Activated naive CD4-positive, alpha-beta T cell treated with anti-CD3 and anti-CD28 coated beads, Interleukin-2, amount 10 ng/mL, durations not matched to agents 7 days and 5 days (primary cell): ENCODE data around the gene RXRA.

ENCODE experiments used
- CTCF ChIA-PET: fragments of 350-600 bp; sonication (Branson Sonifier 250); formaldehyde crosslinking; loops from one replicate; lab custom pipeline; 2021; ENCODE audit warnings: antibody characterized with exemption; lab: Charles Lee
- DNase-seq: peaks from one replicate; pipeline ENCODE4 v3.0.0-alpha.2; 2020
- H3K27ac Mint-ChIP-seq: one replicate; pipeline ENCODE4 v1.8.0; 2021; ENCODE audit warnings: mild to moderate bottlenecking, moderate library complexity, mixed read lengths
- H3K27me3 Mint-ChIP-seq: one replicate; pipeline ENCODE4 v1.8.0; 2021; ENCODE audit warnings: mild to moderate bottlenecking, mixed read lengths
- H3K36me3 Mint-ChIP-seq: one replicate; pipeline ENCODE4 v1.8.0; 2021; ENCODE audit warnings: mixed read lengths
- H3K4me1 Mint-ChIP-seq: one replicate; pipeline ENCODE4 v1.8.0; 2021; ENCODE audit warnings: mixed read lengths
- H3K4me3 Mint-ChIP-seq: one replicate; pipeline ENCODE4 v1.8.0; 2021; ENCODE audit warnings: mild to moderate bottlenecking, moderate library complexity, mixed read lengths
- H3K9me3 Mint-ChIP-seq: one replicate; pipeline ENCODE4 v1.8.0; 2021; ENCODE audit warnings: mixed read lengths

RXRA gene

DNA sequence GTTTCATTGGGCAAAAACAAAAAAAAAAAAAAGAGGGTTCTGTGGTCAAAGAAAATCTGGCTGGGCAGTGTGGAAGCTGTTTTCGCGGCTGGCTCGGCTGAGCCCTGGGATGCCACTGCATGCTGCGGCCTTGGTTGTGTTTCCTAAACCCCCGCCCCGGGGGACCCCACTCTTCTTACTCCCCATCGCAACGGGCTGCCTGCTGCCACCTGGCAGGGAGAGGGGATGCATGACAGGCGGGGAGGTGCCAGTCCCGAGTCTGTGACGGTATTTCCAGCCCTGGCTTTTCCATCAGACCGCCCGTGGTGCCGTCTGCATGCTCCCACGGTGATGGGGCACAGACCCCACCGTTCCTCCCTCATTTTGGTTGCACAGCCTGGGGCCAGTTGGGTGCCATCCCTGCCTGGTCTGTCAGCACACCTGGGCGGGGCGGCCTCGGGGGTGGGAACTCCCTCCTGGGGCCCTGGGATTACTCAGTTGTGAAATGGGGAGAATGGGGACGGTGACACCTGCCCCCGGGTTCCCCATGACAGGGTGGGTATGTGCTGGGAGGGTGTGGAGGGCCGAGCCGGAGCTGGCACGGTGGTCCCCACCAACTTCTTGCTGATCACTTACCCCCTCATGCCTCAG lies 101.0 kb downstream of the RXRA start:
- H3K27me3 Mint-ChIP-seq: no peaks in the 10 kb centered on the region
- no peaks in the 10 kb centered on the region for H3K36me3 Mint-ChIP-seq
- no peak overlapping the region for H3K4me3 Mint-ChIP-seq
- H3K27ac Mint-ChIP-seq: no peak overlapping the region
- CTCF ChIA-PET: no interaction called here
- H3K9me3 Mint-ChIP-seq: no peaks in the 10 kb centered on the region
- DNase-seq: no peak
- H3K4me1 Mint-ChIP-seq: no peaks in the 10 kb centered on the region

DNA sequence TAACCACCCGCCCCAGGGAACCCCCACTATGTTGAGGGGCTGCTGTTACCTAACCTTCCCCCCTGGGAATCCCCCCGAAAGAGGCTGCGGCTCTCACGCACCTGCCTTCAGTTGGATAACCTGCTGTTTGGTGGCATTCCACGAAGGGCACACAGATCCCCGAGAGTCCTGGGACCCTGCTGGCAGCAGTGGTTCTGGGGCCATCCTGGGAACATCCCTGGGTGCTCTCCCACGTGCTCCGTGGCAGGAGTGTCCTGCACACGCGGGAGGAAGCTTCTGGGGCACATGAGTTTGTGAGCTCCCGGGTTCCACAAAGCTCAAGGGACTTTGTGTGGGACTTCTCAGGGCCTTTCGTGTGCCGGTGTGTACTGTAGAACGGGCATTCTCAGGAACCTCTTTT lies 102.3 kb downstream of the RXRA start:
- Mint-ChIP-seq H3K27me3 (no peaks in the 10 kb centered on the region), H3K4me3 (no peak overlapping the region), H3K9me3 (no peaks in the 10 kb centered on the region), H3K36me3 (no peaks in the 10 kb centered on the region), H3K27ac (no peak overlapping the region), H3K4me1 (no peaks in the 10 kb centered on the region)
- DNase-seq: no peak
- CTCF ChIA-PET: no interaction called here

DNA sequence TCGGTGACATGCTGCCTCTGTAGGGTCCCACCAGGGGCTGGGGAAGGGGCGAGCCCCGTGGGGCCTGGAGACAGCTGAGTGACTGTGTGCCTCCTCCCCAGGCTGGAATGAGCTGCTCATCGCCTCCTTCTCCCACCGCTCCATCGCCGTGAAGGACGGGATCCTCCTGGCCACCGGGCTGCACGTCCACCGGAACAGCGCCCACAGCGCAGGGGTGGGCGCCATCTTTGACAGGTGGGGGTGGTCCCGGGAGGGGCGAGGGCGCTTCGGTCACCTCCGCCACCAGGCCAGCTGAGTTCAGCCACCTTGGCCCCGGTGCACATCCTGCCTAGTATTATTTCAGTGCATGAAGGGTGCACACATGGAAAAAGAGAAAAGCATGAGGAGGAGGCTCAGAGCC lies 102.8 kb downstream of the RXRA start:
- CTCF ChIA-PET: no interaction called here
- no peaks in the 10 kb centered on the region for H3K4me1 Mint-ChIP-seq
- no peak overlapping the region for H3K27ac Mint-ChIP-seq

GRCh38 chr9:134429481-134429880 lies 103.2 kb downstream of the RXRA start:
- CTCF ChIA-PET: no interaction called here
- Mint-ChIP-seq H3K27me3 (no peaks in the 10 kb centered on the region), H3K27ac (no peak overlapping the region), H3K4me1 (no peaks in the 10 kb centered on the region), H3K9me3 (no peaks in the 10 kb centered on the region), H3K4me3 (no peak overlapping the region), H3K36me3 (no peaks in the 10 kb centered on the region)
- no peak for DNase-seq

More for the DNA sequence above, 102.8 kb downstream of the RXRA start:
- no peak overlapping the region for H3K4me3 Mint-ChIP-seq
- DNase-seq: no peak
- no peaks in the 10 kb centered on the region for H3K36me3 Mint-ChIP-seq
- H3K9me3 Mint-ChIP-seq: no peaks in the 10 kb centered on the region
- no peaks in the 10 kb centered on the region for H3K27me3 Mint-ChIP-seq

DNA sequence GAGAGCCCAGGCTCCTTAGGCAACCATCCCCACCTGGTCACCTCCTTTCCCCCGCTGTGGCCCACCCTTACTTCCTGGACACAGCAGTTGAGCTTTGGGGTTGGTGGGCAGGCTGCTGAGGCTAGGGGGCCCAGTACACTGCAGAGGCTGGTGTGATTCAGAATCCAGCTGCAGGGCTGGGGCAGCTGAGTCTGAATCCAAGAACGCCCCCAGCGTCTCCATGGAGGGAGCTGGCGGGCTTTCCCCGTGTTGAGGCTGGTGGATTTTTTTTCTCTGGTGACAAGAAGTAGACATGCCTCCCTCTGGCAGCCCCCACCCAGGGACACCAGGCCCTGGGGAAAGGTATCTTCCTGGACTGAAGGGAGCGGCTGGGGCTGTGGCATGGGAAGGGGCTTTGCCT lies 104.8 kb downstream of the RXRA start:
- CTCF ChIA-PET: no interaction called here
- H3K9me3 Mint-ChIP-seq: no peaks in the 10 kb centered on the region
- no peak for DNase-seq
- H3K27me3 Mint-ChIP-seq: no peaks in the 10 kb centered on the region
- no peak overlapping the region for H3K27ac Mint-ChIP-seq
- H3K4me1 Mint-ChIP-seq: no peaks in the 10 kb centered on the region
- H3K36me3 Mint-ChIP-seq: no peaks in the 10 kb centered on the region
- no peak overlapping the region for H3K4me3 Mint-ChIP-seq

GRCh38 chr9:134431626-134432025 lies 105.4 kb downstream of the RXRA start:
- Mint-ChIP-seq H3K36me3 (no peaks in the 10 kb centered on the region), H3K27ac (no peak overlapping the region), H3K27me3 (no peaks in the 10 kb centered on the region), H3K9me3 (no peaks in the 10 kb centered on the region), H3K4me3 (no peak overlapping the region), H3K4me1 (no peaks in the 10 kb centered on the region)
- CTCF ChIA-PET: no interaction called here
- no peak for DNase-seq

DNA sequence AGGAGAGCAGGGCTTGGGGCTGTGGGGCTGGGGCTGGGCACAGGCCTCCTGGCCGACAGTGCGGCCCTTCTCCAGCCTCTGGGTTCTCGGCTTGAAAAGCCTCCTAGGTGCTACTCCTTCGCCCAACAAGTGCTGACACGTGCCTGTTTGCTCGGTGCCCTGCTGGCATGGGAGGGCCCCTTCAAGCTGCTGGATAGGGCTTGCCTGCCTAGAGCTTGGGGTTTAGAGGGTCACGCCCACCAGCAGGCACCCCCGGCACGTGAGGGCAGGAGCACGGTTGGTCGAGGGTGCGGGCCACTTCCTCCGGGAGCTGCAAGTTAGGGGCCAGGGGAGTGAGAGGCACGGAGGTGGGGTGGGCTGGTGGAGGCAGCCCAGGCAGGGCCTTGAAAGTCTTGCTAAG lies 106.2 kb downstream of the RXRA start:
- no peak for DNase-seq
- peak overlapping the region; percentile 30 for H3K27ac Mint-ChIP-seq
- no peaks in the 10 kb centered on the region for H3K4me1 Mint-ChIP-seq
- H3K4me3 Mint-ChIP-seq: no peak overlapping the region
- no peaks in the 10 kb centered on the region for H3K9me3 Mint-ChIP-seq
- H3K36me3 Mint-ChIP-seq: no peaks in the 10 kb centered on the region
- H3K27me3 Mint-ChIP-seq: no peaks in the 10 kb centered on the region
- CTCF ChIA-PET: interaction anchor here (1.2 kb wide), 1 partner anchor 10 kb away, joined by 8 read pairs; no protein-coding TSS in a partner anchor

DNA sequence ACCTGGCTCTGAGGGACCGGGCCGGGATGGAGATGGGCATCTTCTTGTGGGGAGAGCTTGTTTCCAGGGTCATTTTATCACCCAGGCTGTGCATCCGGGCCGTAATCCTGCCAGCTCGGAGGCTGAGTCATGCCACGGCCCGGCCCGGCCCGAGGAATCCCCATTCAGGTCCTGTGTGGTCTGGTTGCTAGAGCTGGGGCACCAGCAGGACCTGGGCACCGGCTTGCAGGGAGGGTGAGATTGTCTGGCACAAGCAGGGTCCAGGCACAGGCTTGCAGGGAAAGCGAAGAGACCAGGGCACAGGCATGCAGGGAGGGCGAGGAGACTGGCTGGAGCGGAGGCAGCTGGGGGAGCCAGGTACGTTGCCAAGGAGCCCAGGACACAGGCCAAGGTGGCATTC lies 106.8 kb downstream of the RXRA start:
- CTCF ChIA-PET: interaction anchor here (1.2 kb wide), 1 partner anchor 10 kb away, joined by 8 read pairs; no protein-coding TSS in a partner anchor

GRCh38 chr9:134433909-134434882 lies 107.9 kb downstream of the RXRA start:
- no peaks in the 10 kb centered on the region for H3K27me3 Mint-ChIP-seq
- H3K27ac Mint-ChIP-seq: no peak overlapping the region
- H3K9me3 Mint-ChIP-seq: no peaks in the 10 kb centered on the region
- H3K4me3 Mint-ChIP-seq: no peak overlapping the region
- DNase-seq: no peak
- CTCF ChIA-PET: no interaction called here
- no peaks in the 10 kb centered on the region for H3K36me3 Mint-ChIP-seq
- no peaks in the 10 kb centered on the region for H3K4me1 Mint-ChIP-seq

More for the DNA sequence above, 106.8 kb downstream of the RXRA start:
- Mint-ChIP-seq H3K9me3 (no peaks in the 10 kb centered on the region), H3K4me1 (no peaks in the 10 kb centered on the region), H3K36me3 (no peaks in the 10 kb centered on the region), H3K27me3 (no peaks in the 10 kb centered on the region), H3K4me3 (no peak overlapping the region), H3K27ac (no peak overlapping the region)
- DNase-seq: no peak

DNA sequence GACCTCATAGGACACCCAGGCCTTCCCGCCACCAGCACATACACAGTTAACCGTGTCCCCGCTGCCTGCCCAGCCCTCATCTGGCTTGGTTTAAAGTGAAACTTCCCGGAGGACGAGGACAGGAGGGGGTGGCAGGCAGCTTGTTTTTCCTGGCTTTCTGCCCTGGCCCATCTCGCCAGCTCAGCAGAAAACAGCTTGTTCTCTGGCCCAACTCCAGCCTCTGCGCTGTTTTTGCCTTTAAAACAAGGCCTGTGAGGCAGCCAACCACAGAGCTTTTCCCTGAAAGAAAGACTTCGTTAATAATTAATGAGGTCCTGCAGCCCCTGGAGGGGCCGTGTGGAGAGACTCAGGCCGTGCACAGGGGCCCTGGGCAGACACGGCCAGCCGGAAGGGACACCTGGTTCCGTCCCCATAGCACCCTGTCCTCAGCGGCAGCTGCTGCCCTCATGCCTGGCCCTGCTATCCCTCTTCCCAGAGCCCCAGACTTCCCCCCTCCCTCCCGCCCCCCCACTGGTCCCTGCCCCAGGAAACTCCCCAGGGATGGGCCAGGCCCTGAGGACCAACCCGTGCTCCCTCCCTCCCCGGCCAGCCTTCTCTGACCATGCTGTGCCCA lies 108.7 kb downstream of the RXRA start:
- H3K9me3 Mint-ChIP-seq: no peaks in the 10 kb centered on the region
- no peak overlapping the region for H3K4me3 Mint-ChIP-seq
- H3K27ac Mint-ChIP-seq: no peak overlapping the region
- H3K36me3 Mint-ChIP-seq: no peaks in the 10 kb centered on the region
- no peaks in the 10 kb centered on the region for H3K4me1 Mint-ChIP-seq
- DNase-seq: no peak
- H3K27me3 Mint-ChIP-seq: peaks cover under 1% of the 10 kb centered on the region
- CTCF ChIA-PET: no interaction called here

DNA sequence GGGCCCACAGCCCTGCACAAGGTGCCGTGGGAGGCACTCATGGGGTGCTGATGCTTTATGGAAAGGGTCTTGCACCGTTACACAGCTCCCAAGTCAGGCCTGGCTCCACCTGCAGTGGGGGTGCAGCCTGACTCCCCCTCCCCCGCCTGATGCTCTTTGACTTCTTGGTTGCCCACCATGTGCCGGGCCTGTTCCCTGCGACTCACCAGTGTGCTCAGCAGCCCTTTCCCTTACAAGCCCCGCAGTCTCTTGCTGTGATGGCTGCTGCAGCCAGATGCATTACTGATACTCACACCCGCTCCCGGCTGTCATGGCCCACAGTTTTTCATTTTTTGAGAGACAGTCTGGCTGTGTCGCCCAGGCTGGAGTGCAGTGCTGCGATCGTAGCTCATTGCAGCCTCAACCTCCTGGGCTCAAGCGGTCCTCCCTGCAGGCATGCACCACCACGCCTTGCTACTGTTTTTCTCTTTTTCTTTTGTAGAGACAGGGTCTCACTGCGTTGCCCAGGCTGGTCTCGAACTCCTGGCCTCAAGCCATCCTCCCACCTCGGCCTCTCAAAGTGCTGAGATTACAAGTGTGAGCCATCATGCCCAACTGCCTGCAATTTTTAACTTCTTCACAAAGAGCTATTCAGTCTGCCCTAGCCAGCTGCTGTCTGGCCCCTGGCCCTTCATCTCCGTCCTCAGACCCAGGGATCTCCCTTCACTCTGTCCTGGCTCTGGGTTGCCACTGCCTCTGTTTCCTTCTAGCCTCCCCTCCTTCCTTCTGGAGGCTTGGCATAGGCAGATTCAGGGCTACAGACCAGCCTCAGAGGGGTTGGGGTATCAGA lies 109.5 kb downstream of the RXRA start:
- Mint-ChIP-seq H3K4me3 (no peak overlapping the region), H3K36me3 (no peaks in the 10 kb centered on the region), H3K4me1 (no peaks in the 10 kb centered on the region), H3K27ac (peak overlapping the region; percentile 24), H3K27me3 (peaks cover 7% of the 10 kb centered on the region), H3K9me3 (no peaks in the 10 kb centered on the region)
- CTCF ChIA-PET: no interaction called here
- DNase-seq: no peak

GRCh38 chr9:134436379-134436762 lies 110.1 kb downstream of the RXRA start:
- Mint-ChIP-seq H3K27me3 (peaks cover 13% of the 10 kb centered on the region), H3K4me3 (no peak overlapping the region), H3K36me3 (no peaks in the 10 kb centered on the region), H3K9me3 (no peaks in the 10 kb centered on the region), H3K27ac (no peak overlapping the region), H3K4me1 (no peaks in the 10 kb centered on the region)
- no peak for DNase-seq
- CTCF ChIA-PET: no interaction called here

DNA sequence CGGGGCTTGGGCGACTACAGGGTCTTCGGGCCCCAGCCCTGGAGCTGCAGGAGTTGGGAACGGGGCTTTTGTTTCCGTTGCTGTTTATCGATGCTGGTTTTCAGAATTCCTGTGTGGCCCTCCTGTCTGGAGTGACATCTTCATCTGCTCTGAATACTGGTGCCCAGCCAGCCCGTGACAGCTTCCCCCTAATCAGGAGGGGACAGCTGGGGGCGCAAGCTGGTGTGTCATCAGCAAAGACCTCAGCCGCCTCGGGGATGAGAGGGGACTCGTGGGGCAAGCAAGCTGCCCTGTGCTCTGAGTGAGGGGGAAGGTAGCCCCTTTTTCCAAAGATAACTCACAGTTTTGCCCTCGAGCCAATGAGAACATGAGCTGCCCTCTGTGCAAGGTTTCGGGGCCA lies 110.7 kb downstream of the RXRA start:
- Mint-ChIP-seq H3K4me1 (no peaks in the 10 kb centered on the region), H3K36me3 (no peaks in the 10 kb centered on the region), H3K27ac (no peak overlapping the region), H3K27me3 (peaks cover 18% of the 10 kb centered on the region), H3K9me3 (no peaks in the 10 kb centered on the region), H3K4me3 (no peak overlapping the region)
- CTCF ChIA-PET: no interaction called here
- DNase-seq: no peak
